Right lobe of liver (tissue), 6 donors: Measurements from ENCODE around the gene DLX5. TPM values are rescaled to one million over a fixed set of nuclear protein-coding genes. Genes with fewer than 3 reads are reported as not detected.

Source experiments
- ATAC-seq, 4 donors: fragments of 200-7000 bp; cut with Tn5 transposase; one replicate each; pipeline ENCODE4 v1.9.1; 2020; ENCODE audit warnings: mild to moderate bottlenecking in 4 of 4, moderate library complexity in 4 of 4
- DNase-seq, 3 donors: peaks; one replicate each; pipeline ENCODE4 v3.0.0-alpha.2; 2020
- H3K27ac ChIP-seq, 3 donors: fragments of 200-600 bp; one replicate each; pipeline ENCODE4 v1.8.0; 2022
- H3K27me3 ChIP-seq, 2 donors: fragments of 200-600 bp; one replicate each; pipeline ENCODE4 v1.8.0; 2022
- H3K36me3 ChIP-seq, 4 donors: fragments of 200-600 bp; sonication (generic) in 1 of 4; one replicate each; pipeline versions ENCODE4 v1.5.1 to v1.8.0; 2017 to 2022; ENCODE audit warnings: control low read depth in 1 of 4
- H3K4me1 ChIP-seq, 4 donors: fragments of 200-600 bp; sonication (generic) in 1 of 4; one replicate each; pipeline versions ENCODE4 v1.5.1 to v1.8.0; 2017 to 2022; ENCODE audit warnings: control low read depth in 1 of 4
- H3K4me3 ChIP-seq, 3 donors: fragments of 200-600 bp; one replicate each; pipeline ENCODE4 v1.8.0; 2022
- H3K9me3 ChIP-seq, 4 donors: fragments of 200-600 bp; sonication (generic) in 1 of 4; one replicate each; pipeline versions ENCODE4 v1.5.1 to v1.8.0; 2017 to 2022; ENCODE audit warnings: control low read depth in 1 of 4
- POLR2A ChIP-seq: fragments of 450-650 bp; IDR thresholded peaks from one replicate; pipeline ENCODE4 v1.6.1; 2017; ENCODE audit warnings: antibody characterized with exemption, mild to moderate bottlenecking
- WGBS: methylation state at CpG from one replicate; pipeline ENCODE4 v1.1.6; 2018; ENCODE audit warnings: low coverage, low lambda C conversion rate; ENCODE audit not compliant: insufficient coverage; ENCODE audit errors: missing lambda C conversion rate; 5-methylcytosine and 5-hydroxymethylcytosine counted together
- intact Hi-C, 2 donors: fragments of 100-400 bp; cut with DNase I; formaldehyde crosslinking; loops; one replicate each; pipeline versions ENCODE4 v1.11.2 to v1.14.1; 2022
- total RNA-seq, 6 experiments: library from RNA; depleted of rRNA in 2 of 6; stranded (reverse); fragments of >200 nt in 2 of 6; fragmentation: NEBNext Ultra II Directional in 3 of 6; extraction: Animal tissue kit (Norgen Biotek cat#: 25700) in 3 of 6; gene quantifications; one replicate each; pipeline versions ENCODE4 v1.1.0 to v1.2.4, GENCODE V29; 2016 to 2023
- TF ChIP-seq, protein P1 (sequence below), 4 donors: fragments of 200-600 bp in 3 of 4; fragments of 450-650 bp in 1 of 4; IDR thresholded peaks; one replicate each; pipeline versions ENCODE4 v1.5.1 to v1.8.0; 2016 to 2022; ENCODE audit warnings: antibody characterized with exemption in 4 of 4, mild to moderate bottlenecking in 2 of 4
- donor health status: DM: no; HTN: yes; CAD: no.
- donor health status: DM: no; HTN: no; CAD: no.
- donor health status: DM: no; HTN: no; CAD: no.
- donor health status: DM: no; HTN: yes; CAD: no.
- donor health status: DM: no; HTN: yes; CAD: no.

Gene DLX5
- total RNA-seq, 6 experiments from 2014 or later, result not detected

DNA sequence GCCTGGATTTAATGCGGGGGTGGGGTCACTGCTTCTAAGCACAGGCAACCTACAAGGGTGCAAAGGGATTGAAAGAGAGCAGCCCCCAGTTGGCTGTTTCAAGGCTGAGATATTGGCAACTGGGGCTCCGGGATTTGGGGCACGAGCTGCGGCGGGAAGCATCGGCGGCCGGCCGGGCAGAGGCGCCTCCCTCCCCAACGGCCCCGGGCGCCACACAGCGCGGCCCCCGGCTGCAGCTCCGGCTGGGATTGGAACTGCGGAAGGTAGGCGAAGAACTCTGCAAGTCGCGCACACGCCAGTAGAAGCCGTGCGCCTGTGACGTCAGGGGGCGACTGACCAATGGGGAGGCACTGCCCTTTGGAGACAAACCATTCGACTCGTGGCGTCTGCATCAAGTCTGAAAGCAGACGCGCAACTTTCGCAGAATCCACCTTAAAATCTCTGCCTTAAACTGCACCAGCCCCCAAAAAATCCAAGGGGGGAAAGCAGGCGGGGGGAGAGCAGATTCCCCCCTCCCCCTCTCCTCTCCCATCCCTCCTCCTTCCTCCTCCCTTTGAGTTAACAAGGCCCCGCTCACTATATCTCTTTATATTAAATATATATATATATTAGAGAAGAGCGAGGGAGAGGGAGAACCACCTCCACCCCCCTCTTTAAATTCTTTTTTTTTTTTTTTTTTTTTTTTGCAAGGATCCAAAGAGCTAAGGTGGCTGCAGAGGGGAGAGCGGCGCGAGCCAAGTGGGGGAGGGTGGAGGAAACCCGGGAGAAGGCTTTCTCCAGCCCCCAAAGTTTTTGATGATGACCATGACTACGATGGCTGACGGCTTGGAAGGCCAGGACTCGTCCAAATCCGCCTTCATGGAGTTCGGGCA is 19.2 kb downstream of the DLX5 start, which contains the start of gene DLX6:
Gene DLX6, plus strand, starts transcription at position 371 of the 872 bp plus-strand sequence. Its CDS starts 425 bp downstream, at position 796.
- peak in 1 of 4 donors; percentile 18 for ATAC-seq

DNA sequence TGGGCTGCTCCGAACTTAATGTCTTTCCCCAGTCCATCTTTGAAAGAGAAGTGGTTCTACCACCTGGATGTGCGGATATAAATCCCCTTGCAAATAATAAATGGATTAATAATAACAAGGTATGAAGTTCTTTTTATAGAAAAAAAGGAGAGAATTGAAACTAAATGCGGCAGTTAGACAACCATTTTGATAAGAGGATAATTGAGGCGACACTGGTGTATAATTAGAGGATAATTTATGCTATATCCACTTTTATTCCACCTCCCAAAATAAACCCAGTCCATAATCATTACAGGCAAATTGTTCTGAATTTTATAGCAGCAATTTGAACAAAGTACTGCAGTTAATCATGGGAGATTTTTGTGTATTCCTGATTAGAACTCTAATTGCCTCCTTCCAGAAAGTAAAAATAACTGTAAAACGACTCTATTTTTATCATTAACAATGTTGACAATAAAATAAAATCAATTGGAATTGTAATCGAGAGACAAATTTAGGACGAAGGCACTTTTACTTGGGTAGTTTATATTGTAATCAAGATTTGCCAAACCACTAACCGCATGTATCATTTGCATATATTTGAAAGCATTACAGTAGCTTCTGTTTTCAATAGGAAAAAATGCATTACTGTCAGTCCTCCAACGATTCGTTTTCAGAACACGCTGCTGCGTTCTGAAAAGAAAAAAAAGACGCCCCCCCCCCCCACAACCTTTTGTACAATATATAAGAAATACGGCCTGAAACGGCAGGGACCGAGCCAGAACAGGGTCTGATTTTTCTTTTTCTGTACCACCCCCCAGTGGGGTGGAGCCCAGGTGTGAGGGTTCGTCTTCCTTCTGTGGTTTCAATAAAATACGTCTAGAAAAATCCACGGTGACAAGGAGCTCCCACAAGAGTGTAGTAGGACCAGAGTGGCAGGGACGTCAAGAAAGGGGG is 20.1 kb downstream of the DLX5 start:
- intact Hi-C loops, result no loop called here
- H3K27me3 ChIP-seq, result peaks cover 11 to 65% of the 10 kb centered on the region in 2 donors
- H3K27ac ChIP-seq, result no peak overlapping the region
- no peaks in the 10 kb centered on the region for H3K36me3 ChIP-seq
- no peaks in the 10 kb centered on the region for H3K9me3 ChIP-seq
- TF ChIP-seq, protein P1, sequence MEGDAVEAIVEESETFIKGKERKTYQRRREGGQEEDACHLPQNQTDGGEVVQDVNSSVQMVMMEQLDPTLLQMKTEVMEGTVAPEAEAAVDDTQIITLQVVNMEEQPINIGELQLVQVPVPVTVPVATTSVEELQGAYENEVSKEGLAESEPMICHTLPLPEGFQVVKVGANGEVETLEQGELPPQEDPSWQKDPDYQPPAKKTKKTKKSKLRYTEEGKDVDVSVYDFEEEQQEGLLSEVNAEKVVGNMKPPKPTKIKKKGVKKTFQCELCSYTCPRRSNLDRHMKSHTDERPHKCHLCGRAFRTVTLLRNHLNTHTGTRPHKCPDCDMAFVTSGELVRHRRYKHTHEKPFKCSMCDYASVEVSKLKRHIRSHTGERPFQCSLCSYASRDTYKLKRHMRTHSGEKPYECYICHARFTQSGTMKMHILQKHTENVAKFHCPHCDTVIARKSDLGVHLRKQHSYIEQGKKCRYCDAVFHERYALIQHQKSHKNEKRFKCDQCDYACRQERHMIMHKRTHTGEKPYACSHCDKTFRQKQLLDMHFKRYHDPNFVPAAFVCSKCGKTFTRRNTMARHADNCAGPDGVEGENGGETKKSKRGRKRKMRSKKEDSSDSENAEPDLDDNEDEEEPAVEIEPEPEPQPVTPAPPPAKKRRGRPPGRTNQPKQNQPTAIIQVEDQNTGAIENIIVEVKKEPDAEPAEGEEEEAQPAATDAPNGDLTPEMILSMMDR (IDR thresholded peaks at IDR 0.05), result no peak
- 7% methylated on average over 20 of the region's 20 CpGs for WGBS
- DNase-seq (no peak), ATAC-seq (no peak)
- peaks cover 0 to 4% (median 0%) of the 10 kb centered on the region in 4 donors for H3K4me1 ChIP-seq
- no peak overlapping the region for H3K4me3 ChIP-seq

More for the DNA sequence above, 19.2 kb downstream of the DLX5 start, which contains the start of gene DLX6:
- Histone ChIP-seq H3K4me1 (peaks cover 0 to 4% (median 0%) of the 10 kb centered on the region in 4 donors), H3K27ac (no peak within 1 kb of the TSS), H3K9me3 (no peaks in the 10 kb centered on the region), H3K36me3 (no peaks in the 10 kb centered on the region), H3K4me3 (peak within 1 kb of the TSS; percentile 16 to 26 (median 21)), H3K27me3 (peaks cover 11 to 65% of the 10 kb centered on the region in 2 donors)
- intact Hi-C loops, result no loop called here
- no peak for DNase-seq
- 6% methylated on average over 19 of the region's 44 CpGs for WGBS
- TF ChIP-seq, protein P1 (IDR thresholded peaks at IDR 0.05), result no peak
- no peak for TF ChIP-seq POLR2A

DNA sequence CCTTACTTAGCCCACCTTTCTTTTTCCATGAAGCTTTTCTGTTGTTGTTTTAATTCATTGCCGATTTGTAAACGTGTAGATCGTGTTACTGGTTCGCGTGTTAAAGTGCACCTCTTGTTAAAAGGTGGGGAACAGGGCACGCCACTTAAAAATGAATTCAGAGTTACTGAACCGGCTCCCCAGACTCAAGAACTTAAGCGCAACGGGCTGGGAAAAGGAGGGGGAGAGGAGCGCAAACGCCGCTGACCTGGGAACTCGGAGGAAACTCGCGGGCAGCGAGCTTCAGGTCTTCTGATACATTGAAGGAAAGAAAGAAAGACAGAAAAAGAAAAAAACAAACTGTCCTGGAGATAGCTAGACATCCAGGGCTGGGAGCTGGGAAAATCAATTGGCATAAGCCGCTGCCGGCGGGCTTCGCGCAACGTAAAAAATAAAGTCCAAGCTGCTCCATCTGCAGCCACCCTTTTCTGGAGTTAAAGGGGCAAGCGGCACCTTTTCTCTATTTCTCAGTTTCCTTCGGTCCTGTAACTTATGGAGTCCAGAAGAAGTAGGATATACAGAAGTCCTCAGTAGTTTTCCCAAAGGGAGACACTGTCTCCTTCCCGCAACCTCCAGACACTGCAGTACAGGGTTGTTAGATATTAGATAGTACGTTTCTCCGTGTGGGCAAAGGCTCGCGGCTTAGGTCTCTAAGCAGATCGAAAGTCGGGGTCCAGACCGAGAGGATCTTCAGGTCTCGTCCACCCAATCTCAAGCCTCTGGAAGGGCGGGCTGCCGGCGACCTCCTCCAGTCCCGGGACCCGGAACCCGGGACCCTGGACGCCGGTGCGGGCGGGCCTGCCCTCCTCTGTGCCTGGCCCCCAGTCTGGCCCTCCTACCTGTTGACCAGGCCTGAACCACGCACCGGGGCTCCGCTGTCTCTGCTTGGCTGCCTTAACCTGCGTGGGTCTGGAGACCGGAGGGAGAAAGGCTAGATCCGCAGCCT is 21.1 kb downstream of the DLX5 start:
- intact Hi-C loops, result no loop called here
- no peak for ATAC-seq
- no peaks in the 10 kb centered on the region for H3K36me3 ChIP-seq
- no peak overlapping the region for H3K4me3 ChIP-seq
- TF ChIP-seq, protein P1 (IDR thresholded peaks at IDR 0.05), result no peak
- TF ChIP-seq POLR2A, result no peak
- H3K9me3 ChIP-seq, result no peaks in the 10 kb centered on the region
- WGBS, result 10% methylated on average over 42 of the region's 49 CpGs
- no peak overlapping the region for H3K27ac ChIP-seq
- H3K27me3 ChIP-seq, result peaks cover 11 to 67% of the 10 kb centered on the region in 2 donors
- no peak for DNase-seq
- peaks cover 0 to 4% (median 0%) of the 10 kb centered on the region in 4 donors for H3K4me1 ChIP-seq
